Activated CD4-positive, alpha-beta memory T cell treated with anti-CD3 and anti-CD28 coated beads for 36 hours (primary cell): ENCODE measurements around the gene GEN1. TPM values are rescaled to one million over a fixed set of nuclear protein-coding genes. Genes with fewer than 3 reads are reported as not detected.

Experiments used
- CTCF ChIA-PET: fragments of 350-600 bp; sonication (Branson Sonifier 250); formaldehyde crosslinking; loops from one replicate; lab custom pipeline; 2021; ENCODE audit warnings: antibody characterized with exemption, inconsistent platforms; lab: Charles Lee
- POLR2A ChIA-PET: fragments of 350-600 bp; sonication (Branson Sonifier 250); formaldehyde crosslinking; loops from one replicate; lab custom pipeline; 2021; ENCODE audit warnings: antibody characterized with exemption; lab: Charles Lee
- DNase-seq: peaks from one replicate; pipeline ENCODE4 v3.0.0-alpha.2; 2020
- H3K27ac Mint-ChIP-seq: one replicate; pipeline ENCODE4 v1.8.0; 2021; ENCODE audit warnings: mixed read lengths
- H3K27me3 Mint-ChIP-seq: one replicate; pipeline ENCODE4 v1.8.0; 2021; ENCODE audit warnings: mixed read lengths
- H3K36me3 Mint-ChIP-seq: one replicate; pipeline ENCODE4 v1.8.0; 2021; ENCODE audit warnings: mixed read lengths
- H3K4me1 Mint-ChIP-seq: one replicate; pipeline ENCODE4 v1.8.0; 2021; ENCODE audit warnings: low read depth, mixed read lengths
- H3K4me3 Mint-ChIP-seq: one replicate; pipeline ENCODE4 v1.8.0; 2021; ENCODE audit warnings: mild to moderate bottlenecking, mixed read lengths
- H3K9me3 Mint-ChIP-seq: one replicate; pipeline ENCODE4 v1.8.0; 2021; ENCODE audit warnings: mixed read lengths
- intact Hi-C: fragments of 100-400 bp; cut with micrococcal nuclease; formaldehyde crosslinking; loops from one replicate; pipeline ENCODE4 v1.15.1; 2023
- total RNA-seq, 2 experiments: library from RNA; stranded (reverse); gene quantifications; one replicate each; pipeline ENCODE4 v1.2.3, GENCODE V29; 2021

The GEN1 gene
- total RNA-seq, 2 experiments from 2014 or later = 24.0 to 30.9 TPM

GRCh38 chr2:17733599-17733998 is 20.3 kb upstream of the GEN1 start:
- intact Hi-C loops = no loop called here
- Mint-ChIP-seq H3K36me3 (peaks cover 41% of the 10 kb centered on the region), H3K4me3 (no peak overlapping the region), H3K27me3 (no peaks in the 10 kb centered on the region), H3K4me1 (no peaks in the 10 kb centered on the region), H3K9me3 (no peaks in the 10 kb centered on the region), H3K27ac (no peak overlapping the region)
- ChIA-PET POLR2A (no interaction called here), CTCF (no interaction called here)
- DNase-seq = no peak

DNA sequence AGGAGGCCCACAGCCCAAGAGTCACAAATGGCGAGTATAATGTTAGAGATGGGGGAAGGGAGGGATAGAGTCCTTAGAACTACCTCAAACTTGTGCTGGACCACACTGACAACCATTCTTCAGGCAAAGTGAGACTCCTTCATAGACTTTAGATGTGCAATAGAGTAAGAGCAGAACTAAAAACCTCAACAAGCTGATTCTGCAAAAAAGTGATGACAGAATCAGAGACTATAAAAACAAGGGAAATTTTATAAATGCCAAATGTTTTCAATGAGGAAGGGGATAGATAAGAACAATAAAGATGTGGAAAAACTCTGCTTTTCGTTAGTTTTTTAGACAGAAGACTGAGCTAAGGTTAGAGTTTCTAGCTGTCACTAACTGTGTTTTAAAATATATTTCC is 18.1 kb upstream of the GEN1 start:
- peaks cover 49% of the 10 kb centered on the region for H3K36me3 Mint-ChIP-seq
- CTCF ChIA-PET = interaction anchor here (0.6 to 1.5 kb wide), 2 partner anchors 16 to 76 kb away, joined by 3 to 7 read pairs; no protein-coding TSS in a partner anchor
- intact Hi-C loops = no loop called here

DNA sequence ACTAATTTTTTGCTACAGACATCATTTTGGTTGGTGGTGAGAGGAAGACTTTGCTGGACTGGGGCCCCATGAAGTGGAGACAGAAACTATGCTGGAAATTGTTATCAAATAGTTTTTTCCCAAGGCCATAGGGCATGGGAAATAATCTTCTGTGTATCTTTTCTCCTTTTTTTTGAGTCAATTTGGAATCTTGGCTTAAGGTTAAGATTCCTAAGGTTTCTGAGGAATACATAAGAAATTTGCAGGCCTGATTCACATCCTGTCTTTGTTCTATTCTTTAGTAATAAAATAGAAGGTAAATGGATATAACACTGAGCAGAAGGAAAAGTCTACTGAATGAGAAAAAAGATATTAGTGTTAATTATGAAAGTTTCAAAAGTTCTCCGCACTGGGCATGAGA is 16.9 kb upstream of the GEN1 start:
- ChIA-PET POLR2A (no interaction called here), CTCF (no interaction called here)
- Mint-ChIP-seq H3K4me1 (no peaks in the 10 kb centered on the region), H3K4me3 (no peak overlapping the region), H3K27me3 (no peaks in the 10 kb centered on the region), H3K36me3 (peaks cover 45% of the 10 kb centered on the region), H3K9me3 (no peaks in the 10 kb centered on the region), H3K27ac (no peak overlapping the region)
- no peak for DNase-seq
- intact Hi-C loops = no loop called here

More for the DNA sequence above, 18.1 kb upstream of the GEN1 start:
- H3K9me3 Mint-ChIP-seq = no peaks in the 10 kb centered on the region
- POLR2A ChIA-PET = no interaction called here
- H3K4me1 Mint-ChIP-seq = no peaks in the 10 kb centered on the region
- no peak overlapping the region for H3K27ac Mint-ChIP-seq
- H3K4me3 Mint-ChIP-seq = no peak overlapping the region
- DNase-seq = no peak
- no peaks in the 10 kb centered on the region for H3K27me3 Mint-ChIP-seq

GRCh38 chr2:17740203-17740602 is 13.7 kb upstream of the GEN1 start:
- intact Hi-C loops = no loop called here
- ChIA-PET CTCF (interaction anchor here (0.6 kb wide), 1 partner anchor 20 kb away, joined by 4 read pairs; no protein-coding TSS in a partner anchor), POLR2A (no interaction called here)
- H3K4me1 Mint-ChIP-seq = no peaks in the 10 kb centered on the region
- peaks cover 47% of the 10 kb centered on the region for H3K36me3 Mint-ChIP-seq
- H3K27me3 Mint-ChIP-seq = no peaks in the 10 kb centered on the region
- DNase-seq = no peak
- H3K27ac Mint-ChIP-seq = no peak overlapping the region
- no peak overlapping the region for H3K4me3 Mint-ChIP-seq
- H3K9me3 Mint-ChIP-seq = no peaks in the 10 kb centered on the region

GRCh38 chr2:17747684-17748452 is 6.1 kb upstream of the GEN1 start:
- H3K27ac Mint-ChIP-seq = no peak overlapping the region
- H3K36me3 Mint-ChIP-seq = peaks cover 9% of the 10 kb centered on the region
- POLR2A ChIA-PET = no interaction called here
- intact Hi-C loops = no loop called here
- no peak for DNase-seq
- no peak overlapping the region for H3K4me3 Mint-ChIP-seq
- CTCF ChIA-PET = interaction anchor here (1.7 kb wide), 1 partner anchor 76 kb away, joined by 5 read pairs; no protein-coding TSS in a partner anchor
- peaks cover 20% of the 10 kb centered on the region for H3K4me1 Mint-ChIP-seq
- H3K9me3 Mint-ChIP-seq = no peaks in the 10 kb centered on the region
- H3K27me3 Mint-ChIP-seq = no peaks in the 10 kb centered on the region

GRCh38 chr2:17748745-17749144 is 5.2 kb upstream of the GEN1 start:
- Mint-ChIP-seq H3K4me1 (peaks cover 21% of the 10 kb centered on the region), H3K27me3 (no peaks in the 10 kb centered on the region), H3K27ac (no peak overlapping the region), H3K9me3 (no peaks in the 10 kb centered on the region), H3K36me3 (peaks cover 9% of the 10 kb centered on the region), H3K4me3 (no peak overlapping the region)
- POLR2A ChIA-PET = no interaction called here
- intact Hi-C loops = no loop called here
- CTCF ChIA-PET = interaction anchor here (1.7 kb wide), 1 partner anchor 77 kb away, joined by 5 read pairs; no protein-coding TSS in a partner anchor
- DNase-seq = no peak

- POLR2A ChIA-PET = no interaction called here
- Mint-ChIP-seq H3K4me1 (peaks cover 21% of the 10 kb centered on the region), H3K9me3 (no peaks in the 10 kb centered on the region), H3K36me3 (peaks cover 5% of the 10 kb centered on the region), H3K4me3 (no peak overlapping the region), H3K27me3 (no peaks in the 10 kb centered on the region), H3K27ac (no peak overlapping the region)
- CTCF ChIA-PET = interaction anchor here (0.7 to 1.1 kb wide), 2 partner anchors 20 to 104 kb away, joined by 3 read pairs; no protein-coding TSS in a partner anchor
- intact Hi-C loops = loop anchor here (5.0 to 10.0 kb wide), 3 partner anchors 78 to 1595 kb away; no protein-coding TSS in a partner anchor
- no peak for DNase-seq
Measured at GRCh38 chr2:17749753-17750438, 4.0 kb upstream of the GEN1 start.

- intact Hi-C loops = loop anchor here (2.0 to 10.0 kb wide), 5 partner anchors 29 to 1593 kb away; partner anchors contain the start of gene RDH14
- Mint-ChIP-seq H3K9me3 (no peaks in the 10 kb centered on the region), H3K27me3 (no peaks in the 10 kb centered on the region), H3K36me3 (peaks cover 2% of the 10 kb centered on the region), H3K27ac (no peak overlapping the region), H3K4me3 (peak overlapping the region; percentile 83), H3K4me1 (peaks cover 24% of the 10 kb centered on the region)
- ChIA-PET CTCF (interaction anchor here (0.9 kb wide), 1 partner anchor 32 kb away, joined by 4 read pairs; no protein-coding TSS in a partner anchor), POLR2A (no interaction called here)
- DNase-seq = no peak
Measured at GRCh38 chr2:17752246-17752645, 1.7 kb upstream of the GEN1 start.

GRCh38 chr2:17752892-17753802 is 791 bp upstream of the GEN1 start:
- Mint-ChIP-seq H3K27ac (peak overlapping the region; percentile 97), H3K4me3 (peak overlapping the region; percentile 83), H3K9me3 (no peaks in the 10 kb centered on the region), H3K4me1 (peaks cover 27% of the 10 kb centered on the region), H3K27me3 (no peaks in the 10 kb centered on the region), H3K36me3 (peaks cover 2% of the 10 kb centered on the region)
- POLR2A ChIA-PET = interaction anchor here (0.7 kb wide), 1 partner anchor 36 kb away, joined by 3 read pairs; no protein-coding TSS in a partner anchor
- intact Hi-C loops = loop anchor here (2.0 to 10.0 kb wide), 5 partner anchors 30 to 1592 kb away; partner anchors contain the start of gene RDH14
- peak; percentile 49 for DNase-seq
- CTCF ChIA-PET = interaction anchor here (0.6 kb wide), 1 partner anchor 92 kb away, joined by 4 read pairs; no protein-coding TSS in a partner anchor

- Mint-ChIP-seq H3K36me3 (peaks cover 2% of the 10 kb centered on the region), H3K27me3 (no peaks in the 10 kb centered on the region), H3K27ac (peak overlapping the region; percentile 97), H3K9me3 (no peaks in the 10 kb centered on the region), H3K4me3 (peak overlapping the region; percentile 83), H3K4me1 (peaks cover 25% of the 10 kb centered on the region)
- POLR2A ChIA-PET = no interaction called here
- CTCF ChIA-PET = no interaction called here
- intact Hi-C loops = loop anchor here (5.0 to 10.0 kb wide), 3 partner anchors 83 to 1590 kb away; no protein-coding TSS in a partner anchor
- no peak for DNase-seq
Measured at GRCh38 chr2:17754773-17755425, 961 bp downstream of the GEN1 start.

DNA sequence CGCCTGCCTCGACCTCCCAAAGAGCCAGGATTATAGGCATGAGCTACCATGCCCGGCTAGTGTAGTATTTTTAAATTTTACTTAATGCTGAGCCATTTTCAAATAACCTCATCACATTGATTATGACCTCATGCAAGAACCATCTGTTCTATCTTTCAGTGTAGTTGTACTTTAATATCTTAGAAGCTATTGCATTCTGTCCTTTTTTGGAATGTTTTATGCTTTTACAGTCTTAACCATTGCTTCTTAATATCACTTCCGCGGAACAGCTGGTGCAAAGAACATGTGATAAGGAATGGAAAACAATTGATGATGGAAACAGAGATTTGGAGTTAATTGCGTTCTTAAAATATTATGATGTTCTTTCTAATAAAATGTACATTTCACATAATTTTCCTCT is 2.7 kb downstream of the GEN1 start:
- H3K27me3 Mint-ChIP-seq = no peaks in the 10 kb centered on the region
- POLR2A ChIA-PET = no interaction called here
- peaks cover 18% of the 10 kb centered on the region for H3K4me1 Mint-ChIP-seq
- no peak for DNase-seq
- CTCF ChIA-PET = no interaction called here
- no peak overlapping the region for H3K27ac Mint-ChIP-seq
- peaks cover 9% of the 10 kb centered on the region for H3K36me3 Mint-ChIP-seq
- H3K4me3 Mint-ChIP-seq = no peak overlapping the region
- no peaks in the 10 kb centered on the region for H3K9me3 Mint-ChIP-seq
- intact Hi-C loops = loop anchor here (10.0 kb wide), 1 partner anchor 1588 kb away; no protein-coding TSS in a partner anchor
